H1 (cell line): Measurements from ENCODE around the gene TGM1.

Experiments
- EGR1 ChIP-seq: IDR thresholded peaks from 2 replicates; pipeline ENCODE4 v1.6.1; 2011; ENCODE audit warnings: low read depth, low read length, borderline replicate concordance
- HDAC2 ChIP-seq, 2 experiments: fragments of 300-600 bp in 1 of 2; sonication (generic) in 1 of 2; IDR thresholded peaks; 2 replicates each; pipeline ENCODE4 v1.6.1; 2011 to 2012; ENCODE audit warnings: low read depth in 2 of 2, low read length in 2 of 2, mild to moderate bottlenecking in 2 of 2, moderate library complexity in 2 of 2, borderline replicate concordance in 1 of 2, inconsistent platforms in 1 of 2
- RAD21 ChIP-seq, 2 experiments: IDR thresholded peaks in 1 of 2; conservative IDR thresholded peaks in 1 of 2; 2 replicates each; pipeline ENCODE4 v1.6.1; 2011; ENCODE audit warnings: low read depth in 2 of 2, low read length in 2 of 2, improper control_type of control experiment in 1 of 2, inconsistent platforms in 1 of 2, mild to moderate bottlenecking in 1 of 2, moderate library complexity in 1 of 2
- SP2 ChIP-seq: IDR thresholded peaks from 2 replicates; pipeline ENCODE4 v1.6.1; 2012; ENCODE audit warnings: mild to moderate bottlenecking, low read length, inconsistent platforms
- TF ChIP-seq, protein P1 (sequence below), 3 experiments: IDR thresholded peaks; 1 replicate in 2 of 3; 2 replicates in 1 of 3; pipeline versions ENCODE4 v1.5.1 to v1.6.1; 2011; ENCODE audit warnings: low read length in 3 of 3, mild to moderate bottlenecking in 3 of 3, inconsistent platforms in 2 of 3, low read depth in 1 of 3, moderate library complexity in 1 of 3; ENCODE audit not compliant: insufficient read depth in 1 of 3; ENCODE audit errors: control extremely low read depth in 1 of 3

DNA sequence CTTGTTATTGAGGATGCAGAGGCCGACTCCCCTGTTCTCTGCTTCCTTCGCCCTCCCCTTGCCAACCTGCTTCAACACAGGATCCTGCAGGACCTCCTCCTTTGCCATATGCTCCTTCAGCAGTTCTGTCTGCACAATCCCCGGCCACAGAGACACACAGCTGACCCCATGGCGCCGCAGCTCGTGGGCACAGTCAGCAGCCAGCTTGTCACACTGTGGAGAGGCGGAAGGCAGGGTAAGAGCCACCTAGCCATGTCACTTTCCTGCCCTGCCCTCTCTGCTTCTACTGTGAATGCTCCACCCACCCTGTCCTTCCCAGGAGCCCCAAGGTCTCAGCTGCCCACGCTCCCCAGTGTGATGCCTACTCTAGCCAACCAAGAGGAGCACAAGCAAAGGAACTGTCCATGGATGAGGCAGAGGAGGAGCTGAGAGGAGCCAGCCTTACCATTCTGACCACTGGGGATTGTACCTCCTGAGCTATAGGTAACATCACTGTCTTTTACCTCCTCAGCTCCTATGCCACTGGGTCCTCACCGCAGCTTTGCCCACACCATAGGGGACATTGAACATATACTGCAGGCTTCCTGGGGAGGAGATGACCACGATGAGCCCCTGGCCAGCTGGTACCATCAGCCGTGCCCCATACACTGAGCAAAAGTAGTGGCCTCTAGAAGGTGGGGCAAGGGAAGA, 29.3 kb upstream of the TGM1 start:
- TF ChIP-seq, protein P1, sequence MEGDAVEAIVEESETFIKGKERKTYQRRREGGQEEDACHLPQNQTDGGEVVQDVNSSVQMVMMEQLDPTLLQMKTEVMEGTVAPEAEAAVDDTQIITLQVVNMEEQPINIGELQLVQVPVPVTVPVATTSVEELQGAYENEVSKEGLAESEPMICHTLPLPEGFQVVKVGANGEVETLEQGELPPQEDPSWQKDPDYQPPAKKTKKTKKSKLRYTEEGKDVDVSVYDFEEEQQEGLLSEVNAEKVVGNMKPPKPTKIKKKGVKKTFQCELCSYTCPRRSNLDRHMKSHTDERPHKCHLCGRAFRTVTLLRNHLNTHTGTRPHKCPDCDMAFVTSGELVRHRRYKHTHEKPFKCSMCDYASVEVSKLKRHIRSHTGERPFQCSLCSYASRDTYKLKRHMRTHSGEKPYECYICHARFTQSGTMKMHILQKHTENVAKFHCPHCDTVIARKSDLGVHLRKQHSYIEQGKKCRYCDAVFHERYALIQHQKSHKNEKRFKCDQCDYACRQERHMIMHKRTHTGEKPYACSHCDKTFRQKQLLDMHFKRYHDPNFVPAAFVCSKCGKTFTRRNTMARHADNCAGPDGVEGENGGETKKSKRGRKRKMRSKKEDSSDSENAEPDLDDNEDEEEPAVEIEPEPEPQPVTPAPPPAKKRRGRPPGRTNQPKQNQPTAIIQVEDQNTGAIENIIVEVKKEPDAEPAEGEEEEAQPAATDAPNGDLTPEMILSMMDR (IDR thresholded peaks at IDR 0.05; ENCODE audit: control extremely low read depth in 1 of 3, insufficient read depth in 1 of 3, low read depth in 1 of 3, low read length in 3 of 3), result no peak
- TF ChIP-seq EGR1 (no peak), RAD21 (IDR thresholded peaks at IDR 0.05 in 1 of 2, conservative IDR thresholded peaks at IDR 0.05 in 1 of 2; ENCODE audit: low read depth in 2 of 2, low read length in 2 of 2) (no peak), SP2 (no peak), HDAC2 (IDR thresholded peaks at IDR 0.05; ENCODE audit: borderline replicate concordance in 1 of 2, low read depth in 2 of 2, low read length in 2 of 2) (no peak)
